D721Med (cell line): ENCODE data around the gene SKI.

Experiments
- DNase-seq: peaks from one replicate; pipeline ENCODE4 v3.0.0; 2011; ENCODE audit warnings: low spot score; ENCODE audit not compliant: insufficient read length
- FAIRE-seq: peaks from 2 replicates; lab custom pipeline; 2011; peaks lifted over from hg19 to GRCh38; lab: Jason Lieb, UNC
- TF ChIP-seq, protein P1 (sequence below): IDR thresholded peaks from 2 replicates; pipeline ENCODE4 v1.5.1; 2012; ENCODE audit warnings: mild to moderate bottlenecking, control low read depth; ENCODE audit not compliant: insufficient read depth; ENCODE audit errors: missing control alignments

SKI gene

DNA sequence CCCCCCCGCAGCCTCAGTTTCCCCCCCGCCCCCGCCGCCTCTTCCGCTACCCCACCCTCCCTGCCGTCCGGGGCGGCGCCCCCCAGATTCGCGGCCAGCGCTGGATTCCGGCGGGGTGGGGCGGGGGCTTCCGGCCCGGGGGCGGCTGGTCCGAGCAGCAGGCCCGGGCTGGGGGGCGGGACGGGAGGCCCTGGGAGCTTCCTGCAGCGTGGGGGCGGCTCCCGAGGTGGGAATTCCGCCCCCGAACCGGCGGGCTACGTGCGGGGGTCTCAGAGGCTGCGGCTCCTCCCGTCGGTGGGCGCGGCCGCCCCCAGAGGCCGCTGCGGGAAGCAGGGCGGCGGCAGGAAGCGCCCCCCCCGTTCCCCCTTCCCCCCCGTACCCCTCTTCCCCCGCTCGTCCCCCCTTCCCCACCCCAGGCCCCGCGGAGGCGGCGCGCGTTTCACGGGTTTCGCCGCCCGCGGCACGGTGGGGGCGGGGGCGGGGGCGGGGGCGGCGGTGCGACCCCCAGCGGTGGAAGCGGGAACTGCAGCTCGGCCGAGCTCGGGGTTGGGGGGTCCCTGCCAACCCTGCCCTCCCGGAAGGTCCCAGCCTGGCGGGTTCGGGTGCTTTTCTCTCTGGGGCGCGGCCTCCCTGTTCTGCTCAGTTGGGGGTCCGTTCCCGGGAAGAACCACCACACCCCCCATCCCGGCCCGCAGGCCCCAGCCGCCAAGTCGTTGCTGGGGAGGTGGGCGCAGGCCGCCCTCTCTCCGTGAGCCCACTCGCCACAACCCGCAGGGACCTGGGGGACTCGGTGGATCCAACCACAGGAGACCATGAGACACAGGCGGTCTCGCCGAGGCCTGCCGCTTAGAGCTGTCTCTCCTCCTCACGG is 86.9 kb downstream of the SKI start:
- no peak for FAIRE-seq
- peak; percentile 65 for DNase-seq
- TF ChIP-seq, protein P1, sequence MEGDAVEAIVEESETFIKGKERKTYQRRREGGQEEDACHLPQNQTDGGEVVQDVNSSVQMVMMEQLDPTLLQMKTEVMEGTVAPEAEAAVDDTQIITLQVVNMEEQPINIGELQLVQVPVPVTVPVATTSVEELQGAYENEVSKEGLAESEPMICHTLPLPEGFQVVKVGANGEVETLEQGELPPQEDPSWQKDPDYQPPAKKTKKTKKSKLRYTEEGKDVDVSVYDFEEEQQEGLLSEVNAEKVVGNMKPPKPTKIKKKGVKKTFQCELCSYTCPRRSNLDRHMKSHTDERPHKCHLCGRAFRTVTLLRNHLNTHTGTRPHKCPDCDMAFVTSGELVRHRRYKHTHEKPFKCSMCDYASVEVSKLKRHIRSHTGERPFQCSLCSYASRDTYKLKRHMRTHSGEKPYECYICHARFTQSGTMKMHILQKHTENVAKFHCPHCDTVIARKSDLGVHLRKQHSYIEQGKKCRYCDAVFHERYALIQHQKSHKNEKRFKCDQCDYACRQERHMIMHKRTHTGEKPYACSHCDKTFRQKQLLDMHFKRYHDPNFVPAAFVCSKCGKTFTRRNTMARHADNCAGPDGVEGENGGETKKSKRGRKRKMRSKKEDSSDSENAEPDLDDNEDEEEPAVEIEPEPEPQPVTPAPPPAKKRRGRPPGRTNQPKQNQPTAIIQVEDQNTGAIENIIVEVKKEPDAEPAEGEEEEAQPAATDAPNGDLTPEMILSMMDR = peak; percentile 37

DNA sequence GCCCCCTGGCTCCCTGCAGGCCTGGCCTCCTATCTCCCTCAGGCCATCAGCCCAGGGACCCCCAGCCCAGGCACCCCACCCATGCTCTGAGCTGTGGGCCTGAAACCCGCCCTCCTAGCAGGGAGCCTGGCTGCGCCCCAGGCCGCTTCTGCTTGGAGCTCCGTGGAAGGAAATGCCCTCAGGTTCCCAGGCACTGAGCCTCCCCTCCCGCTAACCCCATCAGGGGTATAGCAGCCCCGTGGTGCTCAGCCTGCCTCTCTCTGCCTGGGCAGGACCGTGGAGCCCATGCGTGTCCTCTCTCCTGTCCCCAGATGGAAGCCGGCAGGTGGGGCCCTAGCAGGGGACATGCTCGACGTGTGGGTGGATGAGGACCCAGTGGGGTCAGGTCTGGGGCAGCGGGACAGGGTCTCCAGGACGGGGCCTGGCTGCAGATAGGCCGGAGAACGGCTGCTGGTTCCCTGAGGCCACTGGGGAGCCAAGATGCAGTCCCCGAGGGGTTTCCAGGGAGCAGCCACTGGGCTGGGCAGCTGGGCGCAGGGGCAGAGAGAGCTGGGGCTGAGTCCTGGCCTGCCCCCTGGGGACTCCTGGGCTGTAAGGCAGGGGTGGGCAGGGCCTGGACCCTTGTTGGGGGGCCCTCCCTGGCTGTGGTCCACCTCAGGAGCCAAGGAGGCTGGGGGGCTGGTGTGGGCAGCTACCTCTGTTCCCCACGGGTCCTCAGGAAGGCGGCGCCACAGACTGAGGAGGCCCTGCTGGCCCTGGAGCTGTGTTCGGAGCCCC is 87.7 kb downstream of the SKI start:
- no peak for DNase-seq
- TF ChIP-seq, protein P1 = no peak
- FAIRE-seq = no peak

DNA sequence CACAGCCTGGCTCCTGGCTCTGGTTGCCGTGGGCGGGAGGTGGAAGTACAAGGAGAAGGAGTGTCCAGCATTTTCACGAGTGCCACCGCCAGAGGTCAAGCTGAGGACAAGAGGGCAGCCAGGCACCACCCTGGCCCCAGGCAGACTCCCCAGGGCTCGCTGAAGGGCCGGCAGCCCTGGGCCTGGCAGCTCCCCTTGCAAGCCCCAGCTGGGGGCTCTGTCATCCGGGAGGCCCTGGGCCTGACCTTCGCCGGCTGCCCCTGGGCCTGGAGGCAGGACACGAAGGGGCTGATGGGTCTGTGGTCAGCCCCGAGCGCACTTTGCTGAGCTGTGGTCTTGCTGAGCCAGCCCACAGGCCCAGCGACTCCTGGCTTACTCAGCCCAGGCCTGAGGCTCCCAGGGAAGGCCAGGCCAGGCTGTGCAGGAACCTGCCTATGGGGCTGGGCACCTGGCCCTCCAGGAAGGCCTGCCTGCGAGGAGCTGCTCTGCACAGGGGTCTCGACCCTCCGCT is 88.4 kb downstream of the SKI start:
- DNase-seq (no peak), FAIRE-seq (no peak)
- TF ChIP-seq, protein P1 = no peak

DNA sequence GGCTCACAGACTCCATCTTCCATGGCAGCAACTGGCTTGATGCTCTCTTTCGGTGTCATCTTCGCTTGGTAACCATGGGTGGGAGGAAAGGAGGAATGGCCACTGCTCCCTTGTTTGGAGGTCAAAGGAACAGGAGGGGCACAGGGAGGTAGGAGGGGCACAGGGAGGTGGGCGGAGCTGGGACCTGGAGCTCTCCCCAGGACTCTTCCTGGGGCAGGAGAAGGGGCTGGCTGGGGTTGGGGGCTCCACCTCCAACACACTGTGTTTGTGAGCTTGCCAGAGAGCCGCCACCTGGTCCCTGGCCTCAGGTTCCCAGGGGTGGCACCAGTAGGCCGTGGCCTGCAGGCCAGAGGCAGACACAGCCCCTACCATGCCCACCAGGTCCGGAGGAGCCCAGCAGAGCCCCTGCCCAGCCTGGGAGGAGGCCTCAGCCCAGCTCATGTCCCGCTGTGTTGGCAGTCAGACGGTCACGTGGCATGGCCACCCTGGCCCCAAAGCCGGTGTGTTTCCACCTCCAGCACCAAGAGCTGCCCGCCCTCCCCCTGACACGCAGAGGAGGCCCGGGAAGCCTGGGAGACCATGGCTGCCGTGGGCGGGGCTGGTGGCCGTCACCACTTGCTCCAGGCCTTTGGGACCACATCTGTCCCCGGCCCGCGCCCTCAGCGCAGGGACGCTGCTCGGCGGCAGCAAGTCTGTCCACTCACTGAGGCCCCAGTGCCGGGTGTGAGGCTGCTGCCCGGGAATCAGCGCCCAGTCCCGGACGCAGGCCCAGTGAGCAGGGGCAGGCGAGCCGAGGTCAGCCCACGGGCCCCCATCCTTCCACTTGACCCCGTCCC is 89.3 kb downstream of the SKI start:
- FAIRE-seq (no peak), DNase-seq (no peak)
- TF ChIP-seq, protein P1 = no peak

DNA sequence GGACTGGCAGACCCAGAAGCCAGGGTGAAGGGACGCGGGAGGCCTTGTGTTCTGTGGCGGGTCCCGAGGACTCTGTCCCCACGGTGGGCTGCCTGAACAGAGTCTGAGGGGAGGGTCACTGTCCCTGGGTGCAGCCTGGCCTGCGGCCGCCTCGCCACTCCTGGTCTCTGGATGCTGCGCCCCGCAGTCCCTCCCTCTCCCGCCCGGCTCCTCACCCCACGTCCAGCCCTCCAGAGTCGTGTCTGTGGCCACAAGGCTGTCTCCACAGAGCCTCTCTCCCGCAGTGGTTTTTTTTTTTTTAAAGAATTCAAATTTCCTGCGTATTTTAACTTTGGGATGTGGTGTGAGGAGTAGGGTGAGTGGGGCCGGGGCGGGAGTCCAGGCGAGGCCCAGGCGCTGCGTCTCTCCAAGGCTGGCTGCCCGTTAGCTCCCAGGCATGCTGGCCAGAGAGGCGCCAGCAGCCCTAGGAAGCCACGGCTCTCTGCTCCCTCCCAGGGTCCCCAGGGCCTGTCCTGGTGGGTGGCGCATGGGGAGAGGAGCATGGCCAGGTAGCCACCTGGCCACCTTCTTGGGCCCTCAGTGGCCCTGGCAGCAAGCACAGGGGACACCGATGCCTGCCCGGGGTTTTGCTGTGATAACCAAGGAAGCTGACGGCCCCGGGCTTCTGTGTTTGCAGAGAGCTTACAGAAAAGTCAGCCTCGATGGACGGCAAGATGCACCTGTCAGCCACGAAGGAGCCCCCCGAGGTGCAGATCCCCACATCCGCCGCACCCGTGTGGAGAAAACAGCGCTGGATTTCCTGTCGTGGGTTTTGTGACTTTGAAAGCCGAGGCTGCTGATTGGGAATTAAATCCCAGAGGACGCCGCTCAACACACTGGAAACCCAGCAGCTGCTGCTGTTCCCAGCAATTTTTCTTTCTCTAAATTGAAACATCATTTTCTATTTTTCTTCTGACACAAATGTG is 90.5 kb downstream of the SKI start:
- DNase-seq (no peak), FAIRE-seq (no peak)
- TF ChIP-seq, protein P1 = no peak

DNA sequence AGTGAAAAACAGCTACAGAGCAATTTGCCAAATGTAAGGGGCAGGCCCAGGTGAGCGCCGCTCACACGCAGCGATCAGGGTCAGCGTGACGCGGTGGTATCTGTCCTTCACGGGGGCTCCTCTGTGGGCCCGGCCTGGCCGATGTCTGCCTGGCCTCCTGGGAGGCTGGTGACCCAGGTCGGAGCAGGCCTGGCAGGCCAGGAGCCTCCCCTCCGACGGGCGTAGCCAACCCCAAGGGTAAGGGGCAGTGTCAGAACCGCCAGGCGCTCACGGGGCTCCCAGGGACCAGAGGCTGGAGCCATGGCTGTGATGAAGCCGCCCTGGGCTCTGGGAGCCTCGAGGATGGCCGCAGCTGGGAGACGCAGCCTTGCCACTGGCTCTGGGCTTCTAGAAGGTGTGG is 91.2 kb downstream of the SKI start:
- DNase-seq (no peak), FAIRE-seq (no peak)
- TF ChIP-seq, protein P1 = no peak
